K562 (cell line): ENCODE measurements around the gene LIX1L. TPM values are rescaled to one million over a fixed set of nuclear protein-coding genes. Genes with fewer than 3 reads are reported as not detected.

Experiments
- CCNT2 ChIP-seq: IDR thresholded peaks from 2 replicates; pipeline ENCODE4 v1.6.1; 2011; ENCODE audit warnings: borderline replicate concordance, low read depth, mild to moderate bottlenecking, moderate library complexity, mixed read lengths, low read length; ENCODE audit not compliant: insufficient read length; ENCODE audit errors: extremely low read depth
- CHD2 ChIP-seq: IDR thresholded peaks from 2 replicates; pipeline ENCODE4 v1.6.1; 2011; ENCODE audit warnings: low read depth, low read length
- NFATC3 ChIP-seq: fragments of 450-650 bp; IDR thresholded peaks from 2 replicates; pipeline ENCODE4 v1.6.1; 2017; ENCODE audit warnings: mild to moderate bottlenecking
- TEAD4 ChIP-seq, 2 experiments: sonication (generic) in 1 of 2; formaldehyde crosslinking in 1 of 2; IDR thresholded peaks; 2 replicates each; pipeline versions ENCODE4 v1.6.1 to v1.8.0; 2012 to 2022; ENCODE audit warnings: borderline replicate concordance in 1 of 2, inconsistent platforms in 1 of 2, low read length in 1 of 2, mild to moderate bottlenecking in 1 of 2, missing genetic modification reagents in 1 of 2
- ZBTB11 ChIP-seq, 3 experiments: fragments of 200-800 bp in 1 of 3; fragments of 250-450 bp in 1 of 3; fragments of 450-650 bp in 1 of 3; sonication (Bioruptor Pico) in 1 of 3; sonication (Bioruptor generic) in 1 of 3; formaldehyde crosslinking in 1 of 3; IDR thresholded peaks; 2 replicates each; pipeline versions ENCODE4 v1.6.1 to v1.8.0; 2016 to 2022; ENCODE audit warnings: mild to moderate bottlenecking in 2 of 3, missing genetic modification characterization in 2 of 3, missing compliant biosample characterization in 1 of 3, moderate library complexity in 1 of 3
- ZNF197 ChIP-seq: fragments of 200-800 bp; sonication (Bioruptor generic); IDR thresholded peaks from 2 replicates; pipeline ENCODE4 v1.6.1; 2016; ENCODE audit warnings: low read depth, missing genetic modification characterization, missing compliant biosample characterization
- ZNF232 ChIP-seq: sonication (generic); formaldehyde crosslinking; IDR thresholded peaks from 2 replicates; pipeline ENCODE4 v1.8.0; 2022; ENCODE audit warnings: mild to moderate bottlenecking, missing genetic modification reagents
- ZNF282 ChIP-seq: sonication (generic); formaldehyde crosslinking; IDR thresholded peaks from 2 replicates; pipeline ENCODE4 v1.8.1; 2023; ENCODE audit warnings: missing genetic modification reagents
- ZNF644 ChIP-seq: fragments of 200-800 bp; sonication (Bioruptor generic); IDR thresholded peaks from 2 replicates; pipeline ENCODE4 v1.6.1; 2016; ENCODE audit warnings: low read depth, missing genetic modification characterization, missing compliant biosample characterization
- polyA plus RNA-seq, 8 experiments: library from polyadenylated mRNA; depleted of rRNA in 4 of 8; stranded (reverse) in 5 of 8; unstranded in 3 of 8; fragments of >200 nt; fragmentation: Nextera tagmentation in 2 of 8; fragmentation: Illumina TruSeq in 1 of 8; extraction: Ambion mirVana in 2 of 8; extraction: Trizol in 1 of 8; gene quantifications; 2 replicates each; pipeline versions ENCODE4 v1.2.1 to v1.2.3, GENCODE V29; 2011 to 2014; ENCODE audit warnings: inconsistent platforms in 1 of 8, missing spikeins in 1 of 8
- total RNA-seq, 7 experiments: library from RNA; depleted of rRNA in 6 of 7; stranded (reverse); fragments of >200 nt in 6 of 7; fragmentation: Illumina TruSeq in 2 of 7; extraction: Trizol in 2 of 7; gene quantifications; 2 replicates each; pipeline versions ENCODE4 v1.2.1 to v1.2.3, GENCODE V29; 2011 to 2021; ENCODE audit warnings: low replicate concordance in 1 of 7
- TF ChIP-seq, protein P1 (sequence below): fragments of 450-650 bp; IDR thresholded peaks from 2 replicates; pipeline ENCODE4 v1.6.1; 2016

LIX1L gene
- total and polyA plus RNA-seq, 9 of the 15 experiments (the other 6 are each of a cell fraction or from before 2014, with no cell fraction given): 4.6 to 26.5 (median 12.5) TPM

- no peak for TF ChIP-seq ZBTB11 (CRISPR knock-in tag; IDR thresholded peaks at IDR 0.05)
- TF ChIP-seq ZNF232 (CRISPR knock-in tag): no peak
- TF ChIP-seq CCNT2: no peak
- TF ChIP-seq NFATC3: no peak
- TF ChIP-seq TEAD4 (IDR thresholded peaks at IDR 0.05; ENCODE audit: low read length): no peak
- TF ChIP-seq TEAD4 (CRISPR knock-in tag; IDR thresholded peaks at IDR 0.05; ENCODE audit: borderline replicate concordance): no peak
- no peak for TF ChIP-seq CHD2
- TF ChIP-seq, protein P1, sequence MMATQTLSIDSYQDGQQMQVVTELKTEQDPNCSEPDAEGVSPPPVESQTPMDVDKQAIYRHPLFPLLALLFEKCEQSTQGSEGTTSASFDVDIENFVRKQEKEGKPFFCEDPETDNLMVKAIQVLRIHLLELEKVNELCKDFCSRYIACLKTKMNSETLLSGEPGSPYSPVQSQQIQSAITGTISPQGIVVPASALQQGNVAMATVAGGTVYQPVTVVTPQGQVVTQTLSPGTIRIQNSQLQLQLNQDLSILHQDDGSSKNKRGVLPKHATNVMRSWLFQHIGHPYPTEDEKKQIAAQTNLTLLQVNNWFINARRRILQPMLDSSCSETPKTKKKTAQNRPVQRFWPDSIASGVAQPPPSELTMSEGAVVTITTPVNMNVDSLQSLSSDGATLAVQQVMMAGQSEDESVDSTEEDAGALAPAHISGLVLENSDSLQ: no peak
- no peak for TF ChIP-seq ZNF644
- no peak for TF ChIP-seq ZNF197 (CRISPR knock-in tag)
- no peak for TF ChIP-seq ZNF282 (CRISPR knock-in tag)
Observed at GRCh38 chr1:146001709-146002108, 43.9 kb upstream of the LIX1L start (continued).
